ENCODE data around the gene ATP9A. TPM values are rescaled to one million over a fixed set of nuclear protein-coding genes. Genes with fewer than 3 reads are reported as not detected.
"Not testable (repeated sequence)": the region's sequence is repeated elsewhere in the genome, so short reads cannot be mapped to it uniquely, and the experiment has no call there.

The ATP9A gene
- total and polyA plus RNA-seq, 2 of the 8 experiments (the other 6 are each of a cell fraction or from before 2014, with no cell fraction given), result 5.0 to 6.4 TPM

DNA sequence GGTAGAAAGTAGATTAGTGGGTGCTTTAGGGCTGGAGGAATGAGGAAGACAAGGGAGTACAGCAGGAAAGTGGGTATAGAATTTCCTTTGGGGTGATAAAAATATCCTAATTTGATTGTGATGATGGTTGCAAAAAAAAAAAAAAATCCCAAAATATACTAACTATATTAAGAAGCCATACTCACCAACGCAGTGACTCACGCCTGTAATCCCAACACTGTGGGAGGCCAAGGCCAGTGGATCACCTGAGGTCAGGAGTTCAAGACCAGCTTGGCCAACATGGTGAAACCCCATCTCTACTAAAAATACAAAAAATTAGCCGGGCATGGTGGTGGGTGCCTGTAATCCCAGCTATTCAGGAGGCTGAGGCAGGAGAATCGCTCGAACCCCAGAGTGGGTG is 112.1 kb downstream of the ATP9A start:
- H3K56ac ChIP-seq (replicated peaks; ENCODE audit: insufficient read length, low read depth, low read length); H3K14ac ChIP-seq (ENCODE audit: insufficient read length); DNase-seq (ENCODE audit: low read depth in 1 of 2, low spot score in 2 of 2); H3K23ac ChIP-seq (ENCODE audit: insufficient read length); H3K4me3 ChIP-seq (ENCODE audit: extremely low read depth in 1 of 4, insufficient read depth in 2 of 4, low read depth in 3 of 4, low read length in 4 of 4); H3K9ac ChIP-seq (replicated peaks in 1 of 4; ENCODE audit: extremely low read depth in 1 of 4, low read depth in 3 of 4, low read length in 3 of 4); H3K9me3 ChIP-seq (ENCODE audit: insufficient read depth in 2 of 2, low read depth in 1 of 2, low read length in 1 of 2); H3K79me2 ChIP-seq (ENCODE audit: control insufficient read depth in 1 of 2, insufficient read depth in 2 of 2, low read length in 2 of 2); H3K36me3 ChIP-seq (ENCODE audit: control insufficient read depth in 2 of 4, insufficient read depth in 4 of 4, low read length in 3 of 4); H4K91ac ChIP-seq (replicated peaks; ENCODE audit: insufficient read length, low read length); H2AFZ ChIP-seq (ENCODE audit: low read length); POLR2A ChIA-PET (ENCODE audit: partially characterized antibody); H3K27ac ChIP-seq (ENCODE audit: low read depth, low read length); H3K18ac ChIP-seq (ENCODE audit: extremely low read depth, low read length); H2BK15ac ChIP-seq (ENCODE audit: low read length); H2BK12ac ChIP-seq (ENCODE audit: low read depth, low read length); H3K79me1 ChIP-seq (ENCODE audit: low read depth, low read length); H4K20me1 ChIP-seq (replicated peaks in 1 of 2; ENCODE audit: control insufficient read depth in 1 of 2, insufficient read depth in 2 of 2, low read length in 2 of 2); FAIRE-seq; H2AK5ac ChIP-seq (ENCODE audit: low read depth, low read length); H4K8ac ChIP-seq (ENCODE audit: extremely low read depth, insufficient read depth, low read length); H3K4me2 ChIP-seq (ENCODE audit: insufficient read depth in 1 of 2, low read depth in 2 of 2, low read length in 2 of 2); H3K27me3 ChIP-seq (replicated peaks in 1 of 4; ENCODE audit: control insufficient read depth in 3 of 4, extremely low read depth in 1 of 4, insufficient read depth in 3 of 4, low read length in 3 of 4); CTCF ChIA-PET (ENCODE audit: partially characterized antibody); H2BK20ac ChIP-seq (ENCODE audit: low read length); H3K23me2 ChIP-seq (ENCODE audit: low read depth, low read length); H3K4ac ChIP-seq (replicated peaks; ENCODE audit: insufficient read length, low read depth, low read length); H2BK5ac ChIP-seq (ENCODE audit: low read depth, low read length); H4K5ac ChIP-seq (ENCODE audit: insufficient read length, low read depth, low read length); H2BK120ac ChIP-seq (replicated peaks; ENCODE audit: low read depth, low read length); H3K4me1 ChIP-seq (replicated peaks in 1 of 4; ENCODE audit: control insufficient read depth in 3 of 4, insufficient read depth in 4 of 4, low read length in 3 of 4): not testable (repeated sequence)
- 96% methylated on average over 5 of the region's 5 CpGs; no CpG with 5 or more reads in 1 of the 2 experiments for WGBS, 2 experiments (ENCODE audit: extremely low coverage in 1 of 2, insufficient coverage in 1 of 2, insufficient read length in 1 of 2, insufficient replicate concordance in 2 of 2, low coverage in 1 of 2, low lambda C conversion rate in 2 of 2, missing lambda C conversion rate in 1 of 2)

All from H1 (cell line).